IMR-90 (cell line): ENCODE measurements around the gene TBCD. TPM values are rescaled to one million over a fixed set of nuclear protein-coding genes. Genes with fewer than 3 reads are reported as not detected.

Experiments
- ATAC-seq: fragments of 200-7000 bp; cut with Tn5 transposase; 2 replicates; pipeline ENCODE4 v1.9.1; 2020; ENCODE audit warnings: low read depth, mild to moderate bottlenecking, moderate library complexity
- BruUV-seq: library from RNA; stranded (reverse); fragments of 400-500 nt; replicated peaks from 2 replicates; lab custom pipeline; 2021; lab: Mats Ljungman, UMichigan
- CTCF ChIA-PET: fragments of 300-600 bp; formaldehyde crosslinking; extraction: SDS; loops from one replicate; lab custom pipeline; 2021; ENCODE audit warnings: antibody characterized with exemption; lab: Yijun Ruan, JAX
- POLR2A ChIA-PET: fragments of 300-600 bp; sonication (Branson Sonifier 250); formaldehyde crosslinking; loops from one replicate; lab custom pipeline; 2022; ENCODE audit warnings: antibody characterized with exemption; ENCODE audit not compliant: unreplicated experiment; lab: Charles Lee
- DNase-seq: peaks from one replicate; pipeline ENCODE4 v3.0.0; 2013
- H2AFZ ChIP-seq: replicated peaks from 2 replicates; pipeline ENCODE3; 2013; ENCODE audit warnings: low read length, mild to moderate bottlenecking; ENCODE audit not compliant: poor library complexity
- H2AK5ac ChIP-seq: 2 replicates; pipeline ENCODE4 v1.6.1; 2013; ENCODE audit warnings: low read depth, low read length, inconsistent platforms
- H2AK9ac ChIP-seq: replicated peaks from 2 replicates; pipeline ENCODE3; 2013; ENCODE audit warnings: mild to moderate bottlenecking, low read depth, low read length, moderate library complexity; ENCODE audit not compliant: poor library complexity
- H2BK120ac ChIP-seq: 2 replicates; pipeline ENCODE4 v1.6.1; 2013; ENCODE audit warnings: low read depth, low read length, inconsistent platforms
- H2BK15ac ChIP-seq: 3 replicates; pipeline ENCODE4 v1.6.1; 2013; ENCODE audit warnings: low read depth, low read length, inconsistent platforms
- H2BK20ac ChIP-seq: 2 replicates; pipeline ENCODE4 v1.6.1; 2013; ENCODE audit warnings: low read depth, mild to moderate bottlenecking, inconsistent platforms, low read length, moderate library complexity
- H2BK5ac ChIP-seq: 2 replicates; pipeline ENCODE4 v1.6.1; 2013; ENCODE audit warnings: mild to moderate bottlenecking, low read depth, low read length, inconsistent platforms; ENCODE audit not compliant: poor library complexity, severe bottlenecking
- H3K14ac ChIP-seq: replicated peaks from 2 replicates; pipeline ENCODE4 v1.6.1; 2013; ENCODE audit warnings: low read depth, low read length, inconsistent platforms
- H3K18ac ChIP-seq: 2 replicates; pipeline ENCODE4 v1.6.1; 2013; ENCODE audit warnings: low read depth, low read length, control low read depth
- H3K23ac ChIP-seq: 2 replicates; pipeline ENCODE4 v1.6.1; 2013; ENCODE audit warnings: low read depth, low read length, inconsistent platforms
- H3K27ac ChIP-seq: 2 replicates; pipeline ENCODE4 v1.5.1; 2013; ENCODE audit warnings: mild to moderate bottlenecking, control low read depth, low read length; ENCODE audit not compliant: insufficient read depth
- H3K27me3 ChIP-seq: 2 replicates; pipeline ENCODE4 v1.6.1; 2013; ENCODE audit warnings: low read length; ENCODE audit not compliant: control insufficient read depth, insufficient read depth
- H3K36me3 ChIP-seq: 2 replicates; pipeline ENCODE4 v1.6.1; 2013; ENCODE audit warnings: low read length, mixed read lengths; ENCODE audit not compliant: control insufficient read depth, insufficient read depth
- H3K4ac ChIP-seq: 2 replicates; pipeline ENCODE4 v1.6.1; 2013; ENCODE audit warnings: low read depth, low read length, inconsistent platforms
- H3K4me1 ChIP-seq: 2 replicates; pipeline ENCODE4 v1.6.1; 2013; ENCODE audit warnings: low read length, mixed read lengths; ENCODE audit not compliant: control insufficient read depth, insufficient read depth
- H3K4me2 ChIP-seq: 2 replicates; pipeline ENCODE4 v1.6.1; 2013; ENCODE audit warnings: low read depth, mild to moderate bottlenecking, control low read depth, low read length, moderate library complexity
- H3K4me3 ChIP-seq: 2 replicates; pipeline ENCODE4 v1.5.1; 2013; ENCODE audit warnings: low read depth, mild to moderate bottlenecking, control low read depth, low read length, moderate library complexity; ENCODE audit not compliant: insufficient read depth
- H3K56ac ChIP-seq: 2 replicates; pipeline ENCODE4 v1.6.1; 2013; ENCODE audit warnings: low read length, inconsistent platforms; ENCODE audit not compliant: insufficient read depth; ENCODE audit errors: extremely low read depth
- H3K79me1 ChIP-seq, 2 experiments: 2 replicates each; pipeline ENCODE4 v1.6.1; 2013; ENCODE audit warnings: low read length in 2 of 2, inconsistent platforms in 1 of 2, low read depth in 1 of 2
- H3K9ac ChIP-seq: 2 replicates; pipeline ENCODE4 v1.6.1; 2013; ENCODE audit warnings: low read depth, low read length, control low read depth
- H3K9me1 ChIP-seq: 2 replicates; pipeline ENCODE4 v1.6.1; 2013; ENCODE audit warnings: low read length, inconsistent platforms; ENCODE audit not compliant: insufficient read depth
- H3K9me3 ChIP-seq: 2 replicates; pipeline ENCODE4 v1.6.1; 2013; ENCODE audit warnings: low read length; ENCODE audit not compliant: control insufficient read depth, insufficient read depth
- H4K20me1 ChIP-seq: 2 replicates; pipeline ENCODE4 v1.6.1; 2013; ENCODE audit warnings: low read length, inconsistent platforms; ENCODE audit not compliant: insufficient read depth
- H4K5ac ChIP-seq: 2 replicates; pipeline ENCODE4 v1.6.1; 2013; ENCODE audit warnings: mild to moderate bottlenecking, low read depth, low read length, control low read depth
- H4K8ac ChIP-seq, 2 experiments: 2 replicates each; pipeline ENCODE4 v1.6.1; 2013; ENCODE audit warnings: low read depth in 2 of 2, low read length in 2 of 2, control low read depth in 1 of 2, inconsistent platforms in 1 of 2
- H4K91ac ChIP-seq: 2 replicates; pipeline ENCODE4 v1.6.1; 2013; ENCODE audit warnings: low read depth, low read length, inconsistent platforms; ENCODE audit not compliant: insufficient read depth
- BHLHE40 ChIP-seq: fragments of 150-350 bp; IDR thresholded peaks from 2 replicates; pipeline ENCODE4 v1.6.1; 2016; ENCODE audit warnings: mild to moderate bottlenecking, low read depth, low read length
- CHD1 ChIP-seq: IDR thresholded peaks from 2 replicates; pipeline ENCODE4 v1.6.1; 2012; ENCODE audit warnings: low read depth, low read length, improper control_type of control experiment
- FOS ChIP-seq: fragments of 150-350 bp; IDR thresholded peaks from 2 replicates; pipeline ENCODE4 v1.6.1; 2016; ENCODE audit warnings: low read depth, low read length
- POLR2A ChIP-seq: IDR thresholded peaks from 2 replicates; pipeline ENCODE4 v1.6.1; 2012; ENCODE audit warnings: mild to moderate bottlenecking, low read depth, low read length
- RCOR1 ChIP-seq: IDR thresholded peaks from 2 replicates; pipeline ENCODE4 v1.6.1; 2012; ENCODE audit warnings: mild to moderate bottlenecking, low read length, improper control_type of control experiment; ENCODE audit not compliant: insufficient replicate concordance
- WGBS, 2 experiments: methylation state at CpG; one replicate each; pipeline versions ENCODE4 v1.1.5 to v1.1.7; 2013; ENCODE audit warnings: missing lambda C conversion rate in 2 of 2; ENCODE audit not compliant: insufficient read length in 1 of 2; ENCODE audit errors: extremely low coverage in 2 of 2; 5-methylcytosine and 5-hydroxymethylcytosine counted together
- dilution Hi-C: fragments of 300-500 bp; cut with HindIII; formaldehyde crosslinking; loops from one replicate; pipeline ENCODE4 v1.14.3; 2018; ENCODE audit warnings: low sequenced_read_pairs; ENCODE audit not compliant: unreplicated experiment
- in situ Hi-C: fragments of 300-500 bp; cut with MboI; formaldehyde crosslinking; loops from 3 replicates; pipeline ENCODE4 v1.14.3; 2019; ENCODE audit warnings: low sequenced_read_pairs, inconsistent platforms, mixed read lengths
- intact Hi-C: fragments of 100-400 bp; cut with micrococcal nuclease; formaldehyde crosslinking; loops from 2 replicates; pipeline ENCODE4 v1.10.0; 2022
- polyA plus RNA-seq, 3 experiments: library from polyadenylated mRNA; depleted of rRNA; stranded (reverse); fragments of >200 nt; gene quantifications; 2 replicates each; pipeline ENCODE4 v1.2.3, GENCODE V29; 2012; ENCODE audit warnings: low replicate concordance in 1 of 3
- total RNA-seq: library from RNA; depleted of rRNA; stranded (reverse); fragments of >200 nt; gene quantifications from 2 replicates; pipeline ENCODE4 v1.2.3, GENCODE V29; 2012

TBCD gene
- total and polyA plus RNA-seq, 2 of the 4 experiments (the other 2 are of a cell fraction), result 21.9 to 54.5 TPM

GRCh38 chr17:82858376-82859126 lies 106.7 kb downstream of the TBCD start:
- Histone ChIP-seq H3K23ac (no peak overlapping the region), H2AK5ac (no peak overlapping the region), H2BK120ac (no peak overlapping the region), H4K5ac (no peak overlapping the region), H3K9ac (no peak overlapping the region), H2BK20ac (no peak overlapping the region), H2BK15ac (no peak overlapping the region), H3K27ac (no peak overlapping the region), H3K56ac (no peak overlapping the region), H3K9me1 (peaks cover 22% of the 10 kb centered on the region), H4K8ac (no peak overlapping the region), H3K18ac (no peak overlapping the region), H3K4me2 (no peak overlapping the region), H3K4me3 (no peak overlapping the region), H2BK5ac (no peak overlapping the region), H3K9me3 (no peaks in the 10 kb centered on the region), H3K36me3 (peaks cover 1% of the 10 kb centered on the region; the same call in 1 of the 2 replicates), H3K4ac (no peak overlapping the region), H4K91ac (no peak overlapping the region), H3K14ac (no peak overlapping the region), H3K27me3 (no peaks in the 10 kb centered on the region), H2AFZ (no peak overlapping the region), H3K4me1 (peaks cover 15% of the 10 kb centered on the region), H4K20me1 (no peaks in the 10 kb centered on the region), H3K79me1 (peaks cover 10 to 36% of the 10 kb centered on the region in 2 experiments), H2AK9ac (no peak overlapping the region)
- BruUV-seq, result no TSS peak
- intact Hi-C loops (no loop called here), dilution Hi-C loops (no loop called here), in situ Hi-C loops (no loop called here)
- WGBS, 2 experiments, result no CpG with 5 or more reads among the region's 28 CpGs
- CTCF ChIA-PET, result interaction anchor here (0.6 kb wide), 1 partner anchor 183 kb away, joined by 3 read pairs; no protein-coding TSS in a partner anchor
- ATAC-seq (no peak), DNase-seq (no peak)
- no peak for TF ChIP-seq FOS
- TF ChIP-seq RCOR1, result no peak
- TF ChIP-seq POLR2A, result no peak
- TF ChIP-seq CHD1, result no peak
- no peak for TF ChIP-seq BHLHE40
- POLR2A ChIA-PET, result no interaction called here
